Colonic mucosa (tissue), 4 donors: ENCODE measurements around the gene LRRK1. TPM values are rescaled to one million over a fixed set of nuclear protein-coding genes. Genes with fewer than 3 reads are reported as not detected.

Experiments
- DNase-seq: peaks from one replicate; pipeline ENCODE4 v3.0.0-alpha.2; 2020
- H3K27ac ChIP-seq: fragments of 200-600 bp; one replicate; pipeline ENCODE4 v1.8.0; 2021
- H3K27me3 ChIP-seq: fragments of 200-600 bp; one replicate; pipeline ENCODE4 v1.8.0; 2021
- H3K36me3 ChIP-seq: fragments of 200-600 bp; one replicate; pipeline ENCODE4 v1.8.0; 2021
- H3K4me1 ChIP-seq: fragments of 200-600 bp; one replicate; pipeline ENCODE4 v1.8.0; 2021; ENCODE audit warnings: mild to moderate bottlenecking
- H3K4me3 ChIP-seq: fragments of 200-600 bp; one replicate; pipeline ENCODE4 v1.8.0; 2021
- H3K9ac ChIP-seq, 2 donors: one replicate each; pipeline ENCODE4 v1.7.0; 2013; ENCODE audit warnings: control low read depth in 2 of 2, low read depth in 2 of 2, low read length in 2 of 2
- H3K9me3 ChIP-seq: fragments of 200-600 bp; one replicate; pipeline ENCODE4 v1.8.0; 2021
- intact Hi-C: fragments of 100-400 bp; cut with DNase I; formaldehyde crosslinking; loops from one replicate; pipeline ENCODE4 v1.14.1; 2022
- total RNA-seq, 2 donors: library from RNA; stranded (reverse); fragmentation: NEBNext Ultra II Directional in 1 of 2; extraction: Animal tissue kit (Norgen Biotek cat#: 25700) in 1 of 2; gene quantifications; one replicate each; pipeline ENCODE4 v1.2.1, GENCODE V29; 2021
- TF ChIP-seq, protein P1 (sequence below): fragments of 200-600 bp; IDR thresholded peaks from one replicate; pipeline ENCODE4 v1.8.0; 2022; ENCODE audit warnings: antibody characterized with exemption, mild to moderate bottlenecking
- donor health status: healthy.
- donor health status: DM: no; HTN: no; CAD: no.
- donor health status: DM: no; HTN: no; CAD: no.

LRRK1 gene
- total RNA-seq, 2 donors from 2014 or later, result 29.6 to 36.0 TPM

DNA sequence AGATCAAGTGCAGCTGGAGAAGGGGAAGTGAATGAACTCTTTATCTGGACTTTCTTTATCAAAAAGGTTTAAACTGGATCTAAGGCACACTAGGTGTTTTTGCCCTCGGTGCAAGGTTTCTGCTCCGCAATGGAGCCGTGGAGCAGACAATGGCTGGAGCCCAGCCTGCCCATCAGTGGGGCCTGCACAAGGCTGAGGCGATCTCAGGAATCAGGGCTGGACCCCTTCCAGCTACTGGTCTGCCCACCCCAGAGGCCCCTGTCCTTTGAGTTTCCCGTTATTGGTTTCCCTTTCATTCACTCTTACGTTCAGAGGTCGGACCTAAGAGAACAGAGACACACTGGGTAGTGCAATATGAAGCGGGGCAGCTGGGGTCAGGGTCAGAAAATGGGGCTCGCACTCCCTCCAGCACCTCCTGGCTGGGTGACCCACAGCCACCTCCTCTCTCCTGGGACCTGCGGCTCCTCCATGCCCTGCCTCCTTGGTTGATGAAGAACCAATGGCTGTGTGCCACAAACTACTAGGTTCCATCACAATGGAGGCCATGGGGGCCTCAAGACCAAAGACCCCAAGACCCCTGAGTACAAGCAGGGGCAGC, 168.1 kb downstream of the LRRK1 start:
- no peak overlapping the region for H3K27ac ChIP-seq
- H3K27me3 ChIP-seq, result no peaks in the 10 kb centered on the region
- DNase-seq, result no peak
- H3K4me3 ChIP-seq, result no peak overlapping the region
- TF ChIP-seq, protein P1, sequence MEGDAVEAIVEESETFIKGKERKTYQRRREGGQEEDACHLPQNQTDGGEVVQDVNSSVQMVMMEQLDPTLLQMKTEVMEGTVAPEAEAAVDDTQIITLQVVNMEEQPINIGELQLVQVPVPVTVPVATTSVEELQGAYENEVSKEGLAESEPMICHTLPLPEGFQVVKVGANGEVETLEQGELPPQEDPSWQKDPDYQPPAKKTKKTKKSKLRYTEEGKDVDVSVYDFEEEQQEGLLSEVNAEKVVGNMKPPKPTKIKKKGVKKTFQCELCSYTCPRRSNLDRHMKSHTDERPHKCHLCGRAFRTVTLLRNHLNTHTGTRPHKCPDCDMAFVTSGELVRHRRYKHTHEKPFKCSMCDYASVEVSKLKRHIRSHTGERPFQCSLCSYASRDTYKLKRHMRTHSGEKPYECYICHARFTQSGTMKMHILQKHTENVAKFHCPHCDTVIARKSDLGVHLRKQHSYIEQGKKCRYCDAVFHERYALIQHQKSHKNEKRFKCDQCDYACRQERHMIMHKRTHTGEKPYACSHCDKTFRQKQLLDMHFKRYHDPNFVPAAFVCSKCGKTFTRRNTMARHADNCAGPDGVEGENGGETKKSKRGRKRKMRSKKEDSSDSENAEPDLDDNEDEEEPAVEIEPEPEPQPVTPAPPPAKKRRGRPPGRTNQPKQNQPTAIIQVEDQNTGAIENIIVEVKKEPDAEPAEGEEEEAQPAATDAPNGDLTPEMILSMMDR, result no peak
- intact Hi-C loops, result no loop called here
- no peak overlapping the region for H3K9ac ChIP-seq
- H3K4me1 ChIP-seq, result no peaks in the 10 kb centered on the region
- no peaks in the 10 kb centered on the region for H3K9me3 ChIP-seq
- no peaks in the 10 kb centered on the region for H3K36me3 ChIP-seq

GRCh38 chr15:101088271-101088670, 169.1 kb downstream of the LRRK1 start:
- DNase-seq, result no peak
- intact Hi-C loops, result loop anchor here (2.0 kb wide), 1 partner anchor 171 kb away; no protein-coding TSS in a partner anchor
- Histone ChIP-seq H3K27me3 (no peaks in the 10 kb centered on the region), H3K9me3 (no peaks in the 10 kb centered on the region), H3K36me3 (no peaks in the 10 kb centered on the region), H3K4me3 (no peak overlapping the region), H3K27ac (no peak overlapping the region), H3K4me1 (no peaks in the 10 kb centered on the region), H3K9ac (no peak overlapping the region)
- TF ChIP-seq, protein P1, result no peak

DNA sequence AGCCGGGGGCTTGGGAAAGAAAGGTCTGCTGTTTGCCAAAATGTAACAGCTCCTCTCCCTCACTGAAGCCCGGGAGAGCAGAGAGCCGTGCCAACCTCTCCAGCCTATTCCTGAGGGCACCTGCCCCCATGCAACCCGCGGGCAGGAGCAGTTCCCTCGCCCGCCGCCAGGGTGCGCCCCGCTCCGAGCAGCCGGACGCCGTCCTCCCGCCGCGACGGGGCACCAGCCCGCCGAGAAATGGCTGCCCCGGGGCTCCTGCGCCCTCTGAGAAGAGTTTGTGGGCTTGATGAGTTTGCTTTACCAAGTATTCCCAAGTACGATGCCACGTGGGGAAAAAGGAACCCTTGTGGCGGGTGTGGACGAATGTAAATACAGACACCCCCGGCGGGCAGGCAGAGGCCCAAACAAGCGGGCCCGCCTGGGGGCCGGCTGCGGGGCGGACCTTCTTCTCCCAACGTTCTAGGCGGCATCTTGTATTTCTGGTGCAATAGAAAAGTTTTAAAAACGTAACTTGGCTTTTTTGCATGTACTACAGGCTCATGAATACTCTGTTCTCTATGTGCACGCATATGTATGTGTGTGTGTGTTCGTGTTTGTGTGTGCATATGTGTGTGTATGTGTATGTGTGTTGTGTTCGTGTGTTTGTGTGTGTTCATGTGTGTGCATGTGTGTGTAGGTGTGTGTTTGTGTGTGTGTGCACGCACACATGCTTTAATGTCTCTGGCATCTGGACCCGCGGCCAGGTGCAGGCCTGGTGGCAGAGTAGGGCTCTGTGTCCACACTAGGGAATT, 169.8 kb downstream of the LRRK1 start:
- H3K9ac ChIP-seq, result no peak overlapping the region
- H3K4me3 ChIP-seq, result peak overlapping the region; percentile 24
- H3K27ac ChIP-seq, result no peak overlapping the region
- no peaks in the 10 kb centered on the region for H3K9me3 ChIP-seq
- TF ChIP-seq, protein P1, result peak; percentile 100
- DNase-seq, result peak; percentile 76
- no peaks in the 10 kb centered on the region for H3K36me3 ChIP-seq
- H3K4me1 ChIP-seq, result no peaks in the 10 kb centered on the region
- H3K27me3 ChIP-seq, result no peaks in the 10 kb centered on the region
- intact Hi-C loops, result loop anchor here (2.0 kb wide), 1 partner anchor 170 kb away; no protein-coding TSS in a partner anchor

DNA sequence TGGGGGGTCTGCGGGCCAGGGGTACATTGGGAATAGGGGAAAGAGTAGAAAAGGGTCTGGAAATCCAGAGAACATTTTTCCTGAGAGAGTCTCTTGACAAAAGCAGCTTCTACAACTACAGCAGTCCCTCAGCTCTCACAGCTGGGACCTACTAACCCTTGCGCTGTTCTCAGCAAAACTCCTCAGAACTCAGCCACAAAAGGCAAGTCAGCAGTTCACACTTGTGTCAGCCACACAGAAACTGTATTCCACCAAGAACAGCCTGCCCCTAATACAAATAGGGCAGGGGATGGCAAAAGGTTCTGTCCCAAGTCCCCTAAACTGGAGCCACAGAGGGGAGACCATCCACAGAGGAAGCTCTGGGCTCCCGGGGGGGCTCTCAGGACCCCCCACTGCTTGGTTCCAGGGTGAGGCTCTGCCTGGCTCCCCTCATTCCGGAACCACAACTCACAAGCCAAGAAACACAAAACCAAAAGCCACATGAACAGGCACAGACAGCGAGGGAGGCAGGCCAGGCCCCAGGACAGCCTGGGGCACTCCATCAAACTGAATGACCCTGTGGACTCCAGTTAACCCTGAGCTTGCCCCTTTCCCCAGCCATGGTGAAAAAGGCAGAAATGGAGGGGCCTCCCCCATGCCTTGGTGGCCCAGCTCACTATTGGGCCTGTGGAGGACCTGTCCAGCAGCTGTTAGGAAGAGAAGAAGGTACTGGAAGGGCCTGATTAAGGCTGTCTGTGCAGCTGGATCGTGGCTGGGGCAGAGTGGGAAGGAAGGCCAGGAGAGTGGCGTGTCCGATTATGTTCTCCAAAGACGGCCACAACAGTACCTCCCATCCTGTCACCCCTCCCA, 170.6 kb downstream of the LRRK1 start:
- Histone ChIP-seq H3K27me3 (no peaks in the 10 kb centered on the region), H3K36me3 (no peaks in the 10 kb centered on the region), H3K4me1 (no peaks in the 10 kb centered on the region), H3K27ac (no peak overlapping the region), H3K9ac (no peak overlapping the region), H3K4me3 (no peak overlapping the region), H3K9me3 (no peaks in the 10 kb centered on the region)
- intact Hi-C loops, result loop anchor here (2.0 kb wide), 1 partner anchor 169 kb away; no protein-coding TSS in a partner anchor
- DNase-seq, result no peak
- TF ChIP-seq, protein P1, result no peak

DNA sequence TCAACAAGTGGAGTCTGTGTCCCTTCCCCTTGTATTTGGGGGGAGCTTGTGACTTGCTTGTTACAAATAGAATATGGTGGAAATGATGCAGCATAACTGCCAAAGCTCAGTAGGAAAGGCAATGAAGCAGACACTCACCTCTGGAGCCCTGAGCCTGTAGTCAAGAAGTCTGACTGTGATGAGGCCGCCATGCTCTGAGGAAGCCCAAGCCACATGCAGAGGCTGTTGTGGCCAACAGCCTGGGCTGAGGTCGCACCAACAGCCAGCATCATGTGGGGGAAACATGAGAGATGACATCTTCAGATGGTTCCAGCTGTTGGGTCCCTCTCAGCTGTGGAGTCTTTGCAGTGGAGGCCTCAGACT, 171.3 kb downstream of the LRRK1 start:
- H3K9ac ChIP-seq, result no peak overlapping the region
- no peaks in the 10 kb centered on the region for H3K27me3 ChIP-seq
- no peaks in the 10 kb centered on the region for H3K36me3 ChIP-seq
- H3K27ac ChIP-seq, result no peak overlapping the region
- DNase-seq, result no peak
- intact Hi-C loops, result no loop called here
- H3K4me1 ChIP-seq, result no peaks in the 10 kb centered on the region
- TF ChIP-seq, protein P1, result no peak
- H3K4me3 ChIP-seq, result no peak overlapping the region
- no peaks in the 10 kb centered on the region for H3K9me3 ChIP-seq
